Measurements from ENCODE around the gene OR10R2.

OR10R2 gene

DNA sequence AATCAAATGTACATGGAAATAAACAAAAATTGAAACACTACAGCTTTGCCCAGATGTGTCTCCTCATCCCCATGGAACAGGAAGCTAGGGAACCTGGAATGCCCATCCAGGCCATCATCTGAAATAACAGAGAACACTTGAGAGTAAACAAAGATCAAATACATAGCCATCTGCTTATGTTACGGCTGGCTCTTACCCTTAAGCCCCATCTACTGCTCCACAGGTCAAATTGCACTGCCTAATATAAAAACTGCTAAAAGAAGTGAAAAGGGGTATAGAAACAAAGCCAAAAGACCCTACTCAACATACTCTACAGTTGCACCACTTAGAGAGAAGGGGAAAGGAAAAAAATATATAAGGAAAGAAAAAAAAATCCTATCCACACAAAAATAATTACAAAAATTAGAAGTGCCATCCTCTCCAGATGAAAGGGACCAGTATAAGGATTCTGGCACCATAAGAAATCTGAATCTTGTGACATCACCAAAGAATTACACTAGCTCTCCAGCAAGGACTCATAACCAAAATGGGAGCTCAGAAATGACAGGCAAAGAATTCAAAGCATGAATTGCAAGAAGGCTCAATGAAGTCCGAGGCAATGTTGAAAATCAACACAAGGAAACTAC, 55.3 kb downstream of the OR10R2 start:
- peak; percentile 10 for DNase-seq (ENCODE audit: low read depth, low spot score)
